ENCODE data around the gene TTC29.
A peak's percentile ranks its signal among the peaks of the same experiment; 100 is the strongest.
"Not testable (repeated sequence)": the region's sequence is repeated elsewhere in the genome, so short reads cannot be mapped to it uniquely, and the experiment has no call there.

The TTC29 gene

GRCh38 chr4:146857298-146857697 is 88.4 kb downstream of the TTC29 start:
- DNase-seq (ENCODE audit: low read depth, low spot score) = no peak

- DNase-seq (ENCODE audit: low read depth, low spot score) = no peak
Measured at GRCh38 chr4:146855761-146856160, 89.9 kb downstream of the TTC29 start.

GRCh38 chr4:146852360-146852759 is 93.3 kb downstream of the TTC29 start:
- DNase-seq (ENCODE audit: low read depth, low spot score) = peak; percentile 2

- DNase-seq (ENCODE audit: low read depth, low spot score) = no peak
Measured at GRCh38 chr4:146847345-146847744, 98.3 kb downstream of the TTC29 start.

- no peak for DNase-seq (ENCODE audit: low read depth, low spot score)
Measured at GRCh38 chr4:146846882-146847281, 98.8 kb downstream of the TTC29 start.

- no peak for DNase-seq (ENCODE audit: low read depth, low spot score)
Measured at GRCh38 chr4:146844761-146845160, 100.9 kb downstream of the TTC29 start.

- no peak for DNase-seq (ENCODE audit: low read depth, low spot score)
Measured at GRCh38 chr4:146842876-146843275, 102.8 kb downstream of the TTC29 start.

- no peak for DNase-seq (ENCODE audit: low read depth, low spot score)
Measured at GRCh38 chr4:146840731-146841130, 104.9 kb downstream of the TTC29 start.

GRCh38 chr4:146835096-146835495 is 110.6 kb downstream of the TTC29 start:
- no peak for DNase-seq (ENCODE audit: low read depth, low spot score)

GRCh38 chr4:146834263-146835034 is 111.2 kb downstream of the TTC29 start:
- no peak for DNase-seq (ENCODE audit: low read depth, low spot score)

GRCh38 chr4:146833530-146833929 is 112.1 kb downstream of the TTC29 start:
- DNase-seq (ENCODE audit: low read depth, low spot score) = no peak

- DNase-seq (ENCODE audit: low read depth, low spot score) = not testable (repeated sequence)
Measured at GRCh38 chr4:146822980-146823379, 122.7 kb downstream of the TTC29 start.

GRCh38 chr4:146814750-146815149 is 130.9 kb downstream of the TTC29 start:
- no peak for DNase-seq (ENCODE audit: low read depth, low spot score)

- no peak for DNase-seq (ENCODE audit: low read depth, low spot score)
Measured at GRCh38 chr4:146795711-146796110, 150.0 kb downstream of the TTC29 start.

GRCh38 chr4:146793727-146794126 is 151.9 kb downstream of the TTC29 start:
- no peak for DNase-seq (ENCODE audit: low read depth, low spot score)

- no peak for DNase-seq (ENCODE audit: low read depth, low spot score)
Measured at GRCh38 chr4:146791439-146791838, 154.2 kb downstream of the TTC29 start.

- DNase-seq (ENCODE audit: low read depth, low spot score) = no peak
Measured at GRCh38 chr4:146790515-146790914, 155.1 kb downstream of the TTC29 start.

GRCh38 chr4:146787731-146788130 is 157.9 kb downstream of the TTC29 start:
- no peak for DNase-seq (ENCODE audit: low read depth, low spot score)

- DNase-seq (ENCODE audit: low read depth, low spot score) = no peak
Measured at GRCh38 chr4:146776691-146777090, 169.0 kb downstream of the TTC29 start.

- no peak for DNase-seq (ENCODE audit: low read depth, low spot score)
Measured at GRCh38 chr4:146763560-146763959, 182.1 kb downstream of the TTC29 start.

- no peak for DNase-seq (ENCODE audit: low read depth, low spot score)
Measured at GRCh38 chr4:146762016-146762415, 183.6 kb downstream of the TTC29 start.

GRCh38 chr4:146742416-146742815 is 203.2 kb downstream of the TTC29 start:
- no peak for DNase-seq (ENCODE audit: low read depth, low spot score)

GRCh38 chr4:146739182-146739581 is 206.5 kb downstream of the TTC29 start:
- DNase-seq (ENCODE audit: low read depth, low spot score) = no peak

GRCh38 chr4:146723519-146723918 is 222.1 kb downstream of the TTC29 start:
- DNase-seq (ENCODE audit: low read depth, low spot score) = peak; percentile 2

All from astrocyte of the hippocampus (primary cell).